NCI-H146 treated with DMSO at 0.1 percent for 48 hours (cell line): Measurements from ENCODE around the gene MSLN.
"Not testable (repeated sequence)": the region's sequence is repeated elsewhere in the genome, so short reads cannot be mapped to it uniquely, and the experiment has no call there.

Source experiments
- DNase-seq: peaks from one replicate; lab custom pipeline; 2025; ENCODE audit not compliant: unreplicated experiment; lab: John Stamatoyannopoulos, UW

Gene MSLN

DNA sequence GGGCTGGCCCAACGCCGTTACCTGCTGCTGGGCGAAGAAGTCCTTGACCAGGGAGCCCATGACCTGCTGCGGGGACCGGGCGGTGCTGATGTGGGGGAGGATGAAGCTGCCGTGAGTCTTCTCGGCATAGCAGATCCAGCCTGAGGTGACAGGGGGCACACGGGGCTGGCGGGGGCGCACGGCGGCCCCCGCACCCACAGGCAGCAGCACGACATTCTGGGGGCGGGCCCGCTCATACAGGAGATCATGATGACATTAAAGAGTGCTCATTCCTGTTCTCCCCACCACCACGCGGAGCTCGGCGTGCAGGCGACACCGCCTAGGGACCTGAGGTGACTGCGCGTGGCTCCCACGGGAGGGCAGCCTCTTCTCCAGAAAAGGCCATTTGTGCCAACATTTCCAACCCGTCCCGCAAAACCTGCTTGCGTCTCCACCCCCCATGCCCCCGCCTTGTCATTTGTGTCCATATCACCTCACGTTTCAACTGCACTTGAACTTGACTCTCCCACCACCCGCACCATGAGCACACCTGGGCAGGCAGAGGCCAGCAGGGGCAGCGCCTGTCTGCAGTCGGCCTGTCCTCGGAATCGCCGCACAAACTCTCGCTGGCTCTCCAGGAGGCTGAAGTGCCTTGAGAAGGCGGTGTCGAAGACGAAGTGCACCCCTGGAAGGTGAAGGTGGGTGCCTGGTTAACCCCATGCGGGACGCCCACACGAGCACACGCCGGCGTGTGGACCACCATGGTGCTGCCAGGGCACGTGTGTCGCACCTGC is 26.1 kb upstream of the MSLN start:
- DNase-seq, result no peak

DNA sequence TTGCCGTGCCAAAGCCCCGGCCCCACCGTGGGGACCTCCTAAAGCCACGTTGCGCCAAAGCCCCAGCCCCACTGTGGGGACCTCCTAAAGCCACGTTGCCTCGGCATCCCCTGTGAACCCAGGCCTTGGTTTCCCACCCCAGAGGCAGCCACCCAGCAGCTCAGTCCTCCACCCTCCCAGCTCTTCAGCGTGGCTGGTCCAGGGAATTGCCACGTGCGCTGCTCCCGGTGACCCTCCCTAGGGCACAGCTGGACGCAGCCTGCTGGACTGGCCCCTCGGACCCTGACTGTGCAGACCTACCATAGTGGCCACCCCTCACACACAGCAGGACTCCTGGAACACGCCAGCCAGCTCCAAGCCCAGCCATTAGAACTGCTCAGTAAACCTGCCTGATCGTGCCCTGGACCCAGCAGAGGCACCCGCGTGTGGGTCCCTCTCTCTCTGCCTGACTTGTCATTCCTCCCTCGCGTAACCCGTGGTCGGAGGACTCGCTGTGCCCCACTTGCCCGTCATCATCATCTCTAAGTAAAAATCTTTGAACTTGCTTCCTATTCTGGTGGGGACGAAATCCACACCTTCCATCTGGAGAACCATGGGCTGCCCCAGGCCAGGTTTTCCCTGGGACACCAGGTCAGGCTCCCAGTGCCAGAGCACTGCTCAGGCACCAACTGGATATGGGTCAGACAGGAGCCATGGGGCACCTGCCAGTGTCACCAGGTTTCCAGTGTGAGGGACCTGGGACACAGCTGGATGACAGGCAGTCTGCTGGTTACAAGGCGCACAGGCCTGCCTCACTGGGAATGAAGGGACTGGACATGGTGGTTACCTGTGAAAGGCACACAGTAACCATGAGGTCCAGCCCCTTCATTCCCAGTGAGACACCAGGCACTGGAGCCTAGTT is 25.3 kb upstream of the MSLN start:
- DNase-seq, result no peak

DNA sequence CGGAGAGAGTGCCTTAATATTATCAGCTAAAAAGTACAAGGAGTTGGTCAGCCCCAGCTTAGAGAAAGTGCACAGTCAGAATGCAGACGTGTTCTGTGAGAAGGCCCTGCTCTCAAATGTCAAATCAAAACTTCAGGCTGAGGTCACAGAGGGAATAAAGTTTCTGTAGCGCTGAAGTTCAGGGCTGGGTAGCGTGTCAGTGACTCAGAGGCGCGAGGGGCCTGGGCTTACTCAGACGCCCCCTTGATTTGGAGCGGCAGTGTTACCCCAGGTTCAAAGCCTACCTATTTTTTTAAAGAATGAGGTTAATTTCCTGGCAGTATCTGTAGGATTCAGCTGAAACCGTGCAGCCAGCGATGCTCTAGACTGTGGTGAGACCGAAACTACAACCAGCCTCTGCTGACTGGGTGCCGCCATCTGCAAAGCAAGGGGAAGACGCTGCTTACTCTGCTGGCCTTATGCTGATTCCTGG is 24.5 kb upstream of the MSLN start:
- DNase-seq, result no peak

DNA sequence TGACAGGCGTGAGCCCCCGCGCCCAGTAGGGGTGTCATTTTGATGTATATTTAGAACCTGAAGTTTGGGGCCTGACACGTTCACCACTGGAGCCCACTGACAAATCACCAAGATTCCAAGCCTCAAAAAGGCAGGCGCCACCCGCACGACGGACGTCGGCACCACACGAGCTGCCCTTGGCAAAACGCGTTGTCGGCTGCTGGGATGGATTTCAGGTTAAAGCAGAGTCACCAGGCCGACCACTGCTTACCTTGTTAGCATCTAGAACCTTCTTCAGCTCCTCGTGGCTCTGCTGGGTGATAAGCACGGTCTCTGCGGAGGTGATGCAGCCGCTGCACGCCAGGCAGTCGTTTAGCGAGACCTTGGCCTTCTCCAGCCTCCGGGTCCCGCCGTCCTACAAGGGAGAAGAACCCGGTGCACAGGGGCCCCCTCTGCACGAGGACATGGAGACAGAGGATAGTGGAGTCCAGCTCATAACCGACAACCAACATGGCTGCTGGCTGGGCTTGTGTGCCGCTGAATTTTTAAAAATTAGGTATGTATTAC is 23.5 kb upstream of the MSLN start:
- DNase-seq, result no peak

DNA sequence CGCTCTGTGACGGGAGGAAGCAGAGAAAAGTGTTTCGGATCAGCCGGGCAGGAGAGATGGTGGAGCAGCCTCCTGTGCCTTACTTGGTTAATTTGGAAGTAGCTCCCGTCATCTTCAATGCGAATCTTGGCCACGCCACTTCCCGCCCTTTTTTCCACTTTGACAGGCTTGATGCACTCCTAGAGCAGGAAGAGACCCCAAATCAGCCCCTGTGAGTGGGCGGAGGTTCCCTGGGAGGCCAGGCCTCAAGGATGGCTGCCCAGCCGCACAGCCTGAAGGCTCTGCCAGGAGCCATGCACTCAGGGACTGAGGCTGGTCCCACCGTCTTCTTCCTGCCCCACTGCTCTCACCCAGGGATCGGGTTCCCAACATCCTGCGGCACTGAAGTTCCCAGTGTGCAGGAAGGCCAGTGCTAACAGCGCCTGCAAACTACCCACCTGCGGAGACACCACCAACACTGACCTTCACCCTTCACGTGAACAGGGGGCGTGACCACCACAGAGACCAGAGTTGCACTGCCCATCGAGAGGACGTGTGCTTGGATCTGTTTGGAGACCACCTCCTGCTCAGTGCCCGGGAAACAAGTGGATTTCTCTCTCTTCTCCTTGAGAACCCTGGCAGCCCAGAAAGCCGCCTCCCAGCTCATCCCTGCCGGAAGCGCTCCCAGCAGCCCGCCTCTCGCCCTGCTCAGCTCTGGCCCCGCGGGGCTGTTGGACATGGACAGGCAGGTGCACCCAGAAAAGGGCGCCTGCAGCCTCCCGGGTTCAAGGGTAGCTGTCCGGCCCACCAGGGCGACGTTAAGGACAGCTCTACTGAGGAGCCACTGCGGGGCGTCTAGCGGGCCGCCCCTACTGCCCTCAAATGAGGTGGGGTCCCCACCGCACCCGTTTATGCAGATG is 20.7 kb upstream of the MSLN start:
- DNase-seq, result peak; percentile 14

DNA sequence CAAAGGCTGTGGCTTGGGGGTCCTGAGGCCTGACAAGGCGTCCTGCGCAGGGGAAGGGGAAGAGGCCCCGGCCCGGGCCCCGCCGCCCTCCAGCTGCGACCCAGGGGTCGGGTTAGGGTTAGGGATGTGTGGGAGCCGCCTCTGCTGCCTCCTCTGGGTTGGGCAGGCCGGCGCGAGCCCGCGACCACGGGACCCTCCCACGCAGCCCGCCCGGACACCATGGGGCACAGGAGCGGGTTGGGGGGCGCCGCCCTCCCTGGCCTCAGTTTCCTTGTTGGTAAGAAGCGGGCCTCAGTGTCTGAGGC is 20.1 kb upstream of the MSLN start:
- no peak for DNase-seq

DNA sequence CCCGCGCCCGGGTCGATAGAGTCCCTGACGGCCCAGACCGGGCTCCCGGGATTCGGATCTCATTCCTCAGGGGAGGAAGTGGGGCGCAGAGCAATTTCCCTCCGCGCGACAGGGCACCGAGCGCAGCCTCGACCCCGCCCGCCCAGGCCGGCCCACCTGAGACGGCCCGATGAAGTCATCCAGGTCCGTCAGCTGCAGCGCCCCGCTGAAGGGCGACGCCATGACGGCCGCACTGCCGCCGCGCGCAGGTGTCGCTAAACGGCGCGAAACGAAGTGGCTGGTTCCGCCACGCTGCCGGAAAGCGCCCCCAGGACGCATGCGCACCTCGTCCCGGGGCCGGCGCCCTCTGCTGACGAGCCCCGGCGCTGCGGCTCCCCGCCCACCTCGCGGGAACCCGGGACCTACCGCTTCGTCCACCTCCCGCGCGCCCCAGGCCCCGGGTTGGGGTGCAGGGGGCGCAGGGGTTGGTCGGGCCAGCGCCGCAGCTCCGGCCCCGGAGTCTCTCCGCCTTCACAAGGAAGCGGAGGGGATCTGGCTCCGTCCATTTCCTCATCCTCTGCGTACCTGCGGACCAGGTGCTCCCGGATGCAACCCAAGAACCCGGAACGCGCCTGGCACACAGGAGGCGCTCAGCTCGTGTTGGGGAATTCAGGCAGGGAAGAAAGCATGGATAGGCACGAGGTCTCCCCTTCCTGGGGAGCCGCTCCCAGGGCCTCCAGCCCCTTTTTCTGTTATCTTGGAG is 19.6 kb upstream of the MSLN start, which contains the start of gene CIAO3:
TSS of gene CIAO3 (minus strand) at position 234 of the 742 bp plus-strand sequence. CDS start at position 222, 12 bp downstream.
- peak; percentile 75 for DNase-seq

DNA sequence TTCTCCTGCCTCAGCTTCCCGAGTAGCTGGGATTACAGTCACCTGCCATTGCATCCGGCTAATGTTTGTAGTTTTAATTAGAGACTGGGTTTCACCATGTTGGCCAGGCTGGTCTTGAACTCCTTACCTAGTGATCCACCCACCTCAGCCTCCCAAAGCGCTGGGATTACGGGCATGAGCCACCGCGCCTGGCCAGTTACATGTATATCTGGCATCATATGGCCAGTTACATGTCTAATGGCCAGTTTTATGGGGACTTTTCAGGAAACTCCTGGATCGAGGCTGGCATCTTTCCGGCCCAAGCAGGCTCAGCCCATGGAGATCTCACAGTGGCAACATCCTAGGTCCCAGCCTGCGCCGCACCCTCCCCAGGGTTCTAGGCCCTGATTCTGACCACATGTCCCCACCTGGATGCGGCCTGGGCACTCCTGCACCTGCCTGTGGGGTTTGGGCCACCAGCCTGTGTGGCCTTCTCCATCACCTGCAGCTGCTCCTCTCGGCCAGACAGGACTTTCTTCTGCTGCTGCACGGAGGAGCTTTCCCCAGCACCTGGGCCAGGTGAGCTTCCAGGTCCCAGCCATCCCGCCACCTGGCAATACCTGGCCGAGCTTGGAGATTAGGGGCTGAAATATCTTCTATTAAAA is 18.4 kb upstream of the MSLN start:
- DNase-seq, result no peak

DNA sequence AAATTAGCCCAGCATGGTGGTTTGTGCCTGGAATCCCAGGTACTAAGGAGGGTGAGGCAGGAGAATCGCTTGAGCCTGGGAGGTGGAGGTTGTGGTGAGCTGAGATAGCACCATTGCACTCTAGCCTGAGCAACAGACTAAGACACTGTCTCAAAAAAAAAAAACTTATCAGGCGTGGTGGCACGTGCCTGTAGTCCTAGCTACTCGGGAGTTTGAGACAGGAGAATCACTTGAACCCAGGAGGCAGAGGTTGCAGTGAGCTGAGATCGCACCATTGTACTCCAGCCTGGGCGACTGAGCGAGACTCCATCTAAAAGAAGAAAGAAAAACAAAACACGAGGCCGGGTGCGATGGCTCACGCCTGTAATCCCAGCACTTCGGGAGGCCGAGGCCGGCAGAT is 17.6 kb upstream of the MSLN start:
- DNase-seq, result not testable (repeated sequence)

DNA sequence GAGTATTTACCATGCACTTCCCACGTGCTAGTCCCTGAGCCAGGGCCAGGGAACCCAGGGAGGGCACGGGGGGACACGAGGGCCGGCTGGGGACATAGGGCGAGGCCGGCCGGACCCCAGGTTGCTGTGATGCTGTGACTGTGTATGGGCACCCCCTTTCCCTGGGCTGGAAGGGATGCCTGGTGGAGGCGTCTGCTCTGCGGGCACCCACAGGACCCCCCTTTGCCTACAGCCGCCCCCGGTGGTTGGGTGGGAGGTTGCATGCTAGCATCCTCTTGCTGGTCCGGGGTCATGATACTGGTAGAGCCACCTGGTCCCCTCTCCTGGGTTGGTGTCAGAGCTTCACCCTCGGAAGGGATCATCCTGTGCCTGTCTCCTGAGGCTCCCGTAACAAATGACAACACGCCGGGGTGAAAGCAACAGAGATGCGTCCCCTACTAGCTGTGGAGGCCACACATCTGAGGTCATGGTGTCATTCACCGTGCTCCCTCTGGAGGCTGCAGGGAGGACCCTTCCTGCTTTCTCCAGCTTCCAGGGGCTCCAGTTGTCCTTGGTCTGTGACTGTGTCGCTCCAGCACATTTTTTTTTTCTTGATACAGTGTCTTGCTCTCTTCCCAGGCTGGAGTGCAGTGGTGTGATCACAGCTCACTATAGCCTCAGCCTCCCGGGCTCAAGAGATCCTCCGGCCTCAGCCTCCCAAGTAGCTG is 16.6 kb upstream of the MSLN start:
- no peak for DNase-seq

DNA sequence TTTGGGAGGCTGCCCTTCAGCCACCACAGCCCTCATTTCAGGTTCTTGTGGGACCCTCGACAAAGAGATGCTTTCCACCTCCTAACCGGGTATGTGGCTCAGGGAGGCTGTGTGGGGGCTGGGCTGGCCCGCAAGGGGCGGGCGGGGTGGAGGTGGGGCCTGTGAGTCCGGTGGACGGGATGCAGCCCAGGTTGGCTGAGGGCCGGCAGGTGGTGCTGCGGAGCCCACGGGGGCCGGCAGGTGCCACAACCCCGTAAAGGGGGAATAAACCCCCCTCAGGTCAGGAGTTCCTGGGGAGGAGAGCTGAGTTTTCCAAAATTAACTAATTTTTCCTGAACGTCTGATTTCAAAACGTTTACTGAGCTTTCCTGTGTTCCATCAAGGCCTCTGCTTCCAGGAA is 14.8 kb upstream of the MSLN start:
- no peak for DNase-seq

DNA sequence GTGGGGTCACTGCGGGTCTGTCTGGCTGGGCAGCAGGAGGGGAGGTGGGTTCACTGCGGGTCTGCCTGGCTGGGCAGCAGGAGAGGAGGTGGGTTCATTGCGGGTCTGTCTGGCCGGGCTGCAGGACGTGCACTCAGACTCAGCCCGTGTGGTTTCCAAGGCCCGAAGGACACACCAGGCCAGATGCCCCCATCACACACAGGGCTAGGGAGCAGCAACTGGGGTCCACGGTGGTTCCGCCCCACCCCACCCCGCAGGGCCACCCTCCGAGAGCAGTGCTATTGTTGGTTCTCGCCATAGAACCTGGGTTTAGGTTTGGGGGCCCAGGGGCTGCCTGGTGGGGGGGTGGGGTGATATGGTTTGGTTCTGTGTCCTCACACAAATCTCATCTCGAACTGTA is 13.9 kb upstream of the MSLN start:
- no peak for DNase-seq

DNA sequence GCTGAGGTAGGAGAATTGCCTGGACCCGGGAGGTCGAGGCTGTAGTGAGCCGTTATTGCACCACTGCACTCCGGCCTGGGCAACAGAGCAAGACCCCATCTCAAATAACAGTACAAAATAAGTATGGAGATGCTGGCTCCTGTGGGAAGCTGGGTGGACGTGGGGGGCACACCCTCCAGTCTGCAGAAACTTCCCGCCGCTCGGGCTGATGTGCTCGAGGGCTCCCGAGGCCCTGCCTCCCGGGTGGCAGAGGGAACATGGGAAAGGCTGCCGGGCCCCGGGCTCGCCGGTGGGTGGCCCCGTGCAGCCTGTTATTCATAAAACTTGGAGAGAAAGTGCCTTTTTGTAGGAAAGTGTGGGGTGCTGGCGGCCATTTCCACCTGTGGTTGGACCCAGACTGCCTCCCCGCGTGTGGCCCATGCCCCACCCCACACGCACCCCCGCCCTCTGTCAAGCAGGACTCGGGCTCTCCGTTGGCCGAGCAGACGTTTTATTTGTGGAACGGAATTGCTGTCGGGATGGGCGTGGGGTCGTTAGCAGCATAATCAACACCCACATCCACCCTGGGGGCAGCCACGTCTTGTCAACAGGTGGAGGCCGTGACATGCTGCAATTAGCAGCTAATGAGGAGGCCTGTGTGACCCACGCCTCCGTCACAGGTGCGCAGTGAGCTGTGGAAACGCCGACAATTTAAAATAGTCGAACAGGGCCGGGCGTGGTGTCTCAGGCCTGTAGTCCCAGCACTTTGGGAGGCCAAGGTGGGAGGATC is 12.4 kb upstream of the MSLN start:
- no peak for DNase-seq

DNA sequence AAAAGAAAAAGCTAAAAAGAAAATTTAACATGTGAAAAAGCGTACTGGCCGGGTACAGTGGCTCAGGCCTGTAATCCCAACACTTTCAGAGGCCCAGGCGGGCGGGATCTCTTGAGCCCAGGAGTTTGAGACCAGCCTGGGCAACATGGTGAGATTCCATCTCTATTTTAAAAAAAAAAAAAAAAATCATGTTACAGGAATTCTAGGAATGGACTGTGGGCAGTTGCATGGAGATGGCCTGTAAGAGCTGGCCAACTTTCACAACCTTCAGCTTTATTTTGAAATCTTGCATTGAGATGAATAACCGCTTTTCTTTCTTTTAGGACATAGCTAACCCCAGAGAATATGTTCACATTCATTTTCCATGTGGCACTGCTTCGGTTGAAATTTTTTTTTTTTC is 11.5 kb upstream of the MSLN start:
- DNase-seq, result no peak

DNA sequence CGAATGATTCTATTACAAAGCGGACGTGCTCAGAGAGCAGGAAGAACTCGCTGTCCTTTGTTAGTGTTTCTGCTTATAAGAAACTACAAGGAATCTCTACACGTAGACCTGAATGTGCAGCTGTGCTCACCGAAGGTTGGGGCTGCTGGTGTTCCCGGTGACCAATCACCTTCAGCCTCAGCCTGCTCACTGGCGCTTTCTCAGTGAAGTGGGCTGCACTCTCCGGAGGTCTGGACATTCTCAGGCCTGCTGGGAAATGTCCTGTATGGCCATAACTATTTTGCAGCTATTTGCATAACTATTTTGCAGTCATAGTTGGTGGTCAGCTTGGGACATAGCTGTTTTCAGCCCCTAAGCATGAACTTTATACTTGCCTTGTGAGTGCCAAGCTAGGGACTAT is 10.0 kb upstream of the MSLN start:
- no peak for DNase-seq

DNA sequence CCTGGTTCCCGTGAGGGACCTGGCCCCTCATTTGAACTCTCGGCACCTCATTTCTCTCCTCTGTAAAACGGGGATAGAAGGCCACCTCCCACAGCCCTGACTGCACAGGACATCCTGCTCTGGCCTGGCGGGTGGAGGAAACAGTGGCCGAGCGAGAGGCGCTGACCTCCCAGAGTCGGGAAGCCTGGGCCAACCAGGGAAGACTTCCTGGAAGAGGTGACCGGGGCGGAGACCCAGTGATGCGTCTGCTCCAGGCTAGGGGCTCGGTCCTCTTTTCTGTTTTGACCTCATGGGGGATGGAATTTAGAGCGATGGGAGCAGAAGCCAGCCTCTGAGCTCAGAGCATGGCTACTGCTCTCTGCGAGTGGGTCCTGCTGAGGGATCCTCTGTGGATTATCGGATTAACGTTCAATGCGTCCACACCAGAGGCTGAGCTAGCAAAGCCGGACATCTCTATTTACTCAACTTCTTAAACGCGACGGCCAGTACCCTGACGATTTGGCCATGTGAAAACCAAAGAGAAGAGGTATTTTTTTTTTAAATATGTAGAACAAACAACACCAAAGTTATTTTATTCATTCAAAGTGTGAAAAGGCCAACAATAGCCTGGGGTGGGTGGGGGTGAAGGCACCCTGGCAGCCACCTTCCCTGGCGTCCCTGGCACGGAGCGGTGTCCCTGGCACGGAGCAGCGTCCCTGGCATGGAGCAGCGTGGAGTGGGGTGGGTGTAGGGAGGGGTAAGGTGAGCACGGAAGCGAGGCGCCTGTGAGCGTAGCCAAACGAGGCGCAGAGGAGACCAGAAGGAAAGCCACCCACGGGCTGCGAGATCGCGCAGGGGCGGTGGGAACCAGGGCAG is 9.2 kb upstream of the MSLN start:
- no peak for DNase-seq

DNA sequence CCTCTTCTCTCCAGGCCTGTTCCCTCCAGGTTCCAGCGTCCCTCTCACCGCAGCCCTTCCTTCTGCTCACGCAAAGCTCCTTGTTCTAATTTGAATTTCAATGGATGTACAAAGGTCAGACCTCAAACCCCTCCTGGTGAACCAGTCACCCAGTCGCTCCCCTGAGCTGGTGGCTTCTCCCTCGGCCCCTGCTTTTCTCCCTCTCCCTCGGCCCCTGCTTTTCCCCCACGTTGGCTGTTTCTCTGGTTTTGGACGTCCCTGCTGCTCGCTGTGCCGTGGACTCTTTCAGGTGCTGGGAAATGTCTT is 8.6 kb upstream of the MSLN start:
- no peak for DNase-seq
